Measurements from ENCODE around the gene NHEJ1. TPM values are rescaled to one million over a fixed set of nuclear protein-coding genes. Genes with fewer than 3 reads are reported as not detected.
A peak's percentile ranks its signal among the peaks of the same experiment; 100 is the strongest.

Gene NHEJ1
- polyA plus RNA-seq, 3 donors = 12.6 to 20.9 (median 20.3) TPM

DNA sequence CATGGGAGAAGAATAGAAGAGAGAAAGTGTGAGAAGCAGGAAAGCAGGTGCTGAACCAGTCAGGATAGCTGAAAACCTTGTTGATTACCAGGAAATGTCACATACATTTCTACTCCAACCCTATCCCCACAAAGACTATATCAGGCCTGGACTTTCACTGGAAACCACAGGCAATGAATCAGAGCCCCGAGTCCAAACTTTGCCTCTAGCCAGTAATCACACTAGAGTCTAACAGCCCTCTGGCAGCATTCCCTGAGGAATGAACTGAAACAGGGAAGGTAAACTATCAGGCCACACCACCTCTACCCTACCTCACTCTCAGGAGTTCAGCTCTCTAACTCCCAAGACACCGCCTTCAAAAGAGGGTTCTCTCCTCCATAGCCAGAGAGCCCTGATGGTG, 81.2 kb downstream of the NHEJ1 start:
- intact Hi-C loops (cut with micrococcal nuclease) = loop anchor here in 1 of 2 donors (5.0 kb wide), 1 partner anchor 38 kb away; no protein-coding TSS in a partner anchor
- Histone ChIP-seq H3K27ac (ENCODE audit: low read depth in 1 of 2, low read length in 2 of 2) (no peak overlapping the region), H3K4me2 (replicated peaks; ENCODE audit: extremely low read depth, low read length, poor library complexity, severe bottlenecking) (no peak overlapping the region), H3K9me3 (replicated peaks in 1 of 2; ENCODE audit: control insufficient read depth in 1 of 2, insufficient read depth in 1 of 2, low read length in 2 of 2) (no peaks in the 10 kb centered on the region), H3K36me3 (replicated peaks in 1 of 2; ENCODE audit: control insufficient read depth in 1 of 2, insufficient read depth in 2 of 2, low read length in 2 of 2) (peaks cover 0 to 25% of the 10 kb centered on the region in 2 donors), H3K4me1 (ENCODE audit: control insufficient read depth in 1 of 2, insufficient read depth in 2 of 2, low read length in 2 of 2) (peaks cover 30 to 34% of the 10 kb centered on the region in 2 donors), H2AFZ (ENCODE audit: insufficient read depth, low read depth, low read length, poor library complexity, severe bottlenecking) (no peak overlapping the region), H4K20me1 (ENCODE audit: insufficient read depth, low read length) (no peaks in the 10 kb centered on the region), H3K4me3 (replicated peaks in 1 of 3; ENCODE audit: low read depth in 2 of 3, low read length in 3 of 3) (no peak overlapping the region), H3K9ac (ENCODE audit: insufficient read depth, low read length, poor library complexity, severe bottlenecking) (no peak overlapping the region), H3K27me3 (ENCODE audit: control insufficient read depth in 2 of 2, insufficient read depth in 2 of 2, low read length in 2 of 2) (no peaks in the 10 kb centered on the region), H3K79me2 (ENCODE audit: insufficient read depth, low read length) (no peaks in the 10 kb centered on the region)
- WGBS (ENCODE audit: insufficient coverage) = 100% methylated on average over 1 of the region's 2 CpGs
- H3K4me1 Mint-ChIP-seq = peaks cover 45% of the 10 kb centered on the region
- H3K27ac Mint-ChIP-seq = peak overlapping the region in 1 of 7 donors; percentile 75
- H3K36me3 Mint-ChIP-seq = peaks cover 28 to 31% of the 10 kb centered on the region in 2 donors
- H3K4me3 Mint-ChIP-seq = no peak overlapping the region
- H3K9me3 Mint-ChIP-seq = no peaks in the 10 kb centered on the region
- no peak for DNase-seq
- peaks cover 0 to 3% (median 0%) of the 10 kb centered on the region in 3 donors for H3K27me3 Mint-ChIP-seq (ENCODE audit: low read depth in 3 of 3)
- no peak for TF ChIP-seq CTCF (IDR thresholded peaks at IDR 0.05)

- no peak for TF ChIP-seq CTCF (IDR thresholded peaks at IDR 0.05)
- H3K27ac Mint-ChIP-seq = peak overlapping the region in 1 of 7 donors; percentile 75
- H3K4me1 Mint-ChIP-seq = peaks cover 43% of the 10 kb centered on the region
- no peak overlapping the region for H3K27ac ChIP-seq (ENCODE audit: low read depth in 1 of 2, low read length in 2 of 2)
- H3K27me3 ChIP-seq (ENCODE audit: control insufficient read depth in 2 of 2, insufficient read depth in 2 of 2, low read length in 2 of 2) = no peaks in the 10 kb centered on the region
- H3K27me3 Mint-ChIP-seq (ENCODE audit: low read depth in 3 of 3) = peaks cover 0 to 3% (median 0%) of the 10 kb centered on the region in 3 donors
- no peaks in the 10 kb centered on the region for H3K79me2 ChIP-seq (ENCODE audit: insufficient read depth, low read length)
- H3K4me3 Mint-ChIP-seq = no peak overlapping the region
- H4K20me1 ChIP-seq (ENCODE audit: insufficient read depth, low read length) = no peaks in the 10 kb centered on the region
- H3K9ac ChIP-seq (ENCODE audit: insufficient read depth, low read length, poor library complexity, severe bottlenecking) = no peak overlapping the region
- no peaks in the 10 kb centered on the region for H3K9me3 ChIP-seq (replicated peaks in 1 of 2; ENCODE audit: control insufficient read depth in 1 of 2, insufficient read depth in 1 of 2, low read length in 2 of 2)
- H2AFZ ChIP-seq (ENCODE audit: insufficient read depth, low read depth, low read length, poor library complexity, severe bottlenecking) = no peak overlapping the region
- H3K36me3 ChIP-seq (replicated peaks in 1 of 2; ENCODE audit: control insufficient read depth in 1 of 2, insufficient read depth in 2 of 2, low read length in 2 of 2) = peaks cover 0 to 25% of the 10 kb centered on the region in 2 donors
- H3K9me3 Mint-ChIP-seq = no peaks in the 10 kb centered on the region
- intact Hi-C loops (cut with micrococcal nuclease) = loop anchor here in 1 of 2 donors (5.0 kb wide), 1 partner anchor 38 kb away; no protein-coding TSS in a partner anchor
- no peak for DNase-seq
- H3K36me3 Mint-ChIP-seq = peaks cover 33 to 34% of the 10 kb centered on the region in 2 donors
- 100% methylated on average over 2 of the region's 4 CpGs for WGBS (ENCODE audit: insufficient coverage)
- H3K4me1 ChIP-seq (ENCODE audit: control insufficient read depth in 1 of 2, insufficient read depth in 2 of 2, low read length in 2 of 2) = peaks cover 26 to 30% of the 10 kb centered on the region in 2 donors
- H3K4me2 ChIP-seq (replicated peaks; ENCODE audit: extremely low read depth, low read length, poor library complexity, severe bottlenecking) = no peak overlapping the region
- no peak overlapping the region for H3K4me3 ChIP-seq (replicated peaks in 1 of 3; ENCODE audit: low read depth in 2 of 3, low read length in 3 of 3)
Measured at GRCh38 chr2:219078951-219079350, 81.7 kb downstream of the NHEJ1 start.
